H1 (cell line): Measurements from ENCODE around the gene NPFFR1. TPM values are rescaled to one million over a fixed set of nuclear protein-coding genes. Genes with fewer than 3 reads are reported as not detected.

ENCODE experiments used
- CTCF ChIA-PET: fragments of 300-600 bp; sonication (Branson Sonifier 250); formaldehyde crosslinking; loops from one replicate; lab custom pipeline; 2021; ENCODE audit not compliant: partially characterized antibody; lab: Charles Lee
- POLR2A ChIA-PET: fragments of 300-600 bp; sonication (Branson Sonifier 250); formaldehyde crosslinking; loops from one replicate; lab custom pipeline; 2021; ENCODE audit warnings: inconsistent platforms; ENCODE audit not compliant: partially characterized antibody; lab: Charles Lee
- DNase-seq, 2 experiments: peaks; one replicate each; pipeline versions ENCODE4 v3.0.0 to v3.0.0-alpha.2; 2010 to 2022; ENCODE audit warnings: low spot score in 2 of 2, low read depth in 1 of 2, mixed read lengths in 1 of 2
- FAIRE-seq: peaks from 2 replicates; lab custom pipeline; 2011; peaks lifted over from hg19 to GRCh38; lab: Jason Lieb, UNC
- H2AFZ ChIP-seq: 2 replicates; pipeline ENCODE4 v1.8.1; 2012; ENCODE audit warnings: low read length, inconsistent platforms
- H2AK5ac ChIP-seq: 2 replicates; pipeline ENCODE4 v1.6.1; 2013; ENCODE audit warnings: low read depth, low read length
- H2BK120ac ChIP-seq: replicated peaks from 2 replicates; pipeline ENCODE3; 2013; ENCODE audit warnings: low read depth, low read length, inconsistent platforms
- H2BK12ac ChIP-seq: 2 replicates; pipeline ENCODE4 v1.6.1; 2013; ENCODE audit warnings: low read depth, low read length
- H2BK15ac ChIP-seq: 2 replicates; pipeline ENCODE4 v1.6.1; 2013; ENCODE audit warnings: low read length
- H2BK20ac ChIP-seq: 2 replicates; pipeline ENCODE4 v1.6.1; 2013; ENCODE audit warnings: low read length
- H2BK5ac ChIP-seq: 2 replicates; pipeline ENCODE4 v1.6.1; 2013; ENCODE audit warnings: low read depth, low read length
- H3K14ac ChIP-seq: 2 replicates; pipeline ENCODE4 v1.6.1; 2013; ENCODE audit warnings: inconsistent platforms; ENCODE audit not compliant: insufficient read length
- H3K18ac ChIP-seq: 2 replicates; pipeline ENCODE4 v1.6.1; 2013; ENCODE audit warnings: low read length; ENCODE audit errors: extremely low read depth
- H3K23ac ChIP-seq: 2 replicates; pipeline ENCODE4 v1.6.1; 2013; ENCODE audit warnings: inconsistent platforms; ENCODE audit not compliant: insufficient read length
- H3K23me2 ChIP-seq: 2 replicates; pipeline ENCODE4 v1.6.1; 2013; ENCODE audit warnings: low read depth, low read length
- H3K27ac ChIP-seq: 2 replicates; pipeline ENCODE4 v1.6.1; 2011; ENCODE audit warnings: low read depth, low read length, inconsistent platforms
- H3K27me3 ChIP-seq, 4 experiments: replicated peaks in 1 of 4; 1 replicate in 1 of 4; 2 replicates in 3 of 4; pipeline versions ENCODE4 v1.6.1 to v1.8.1; 2011 to 2013; ENCODE audit warnings: low read length in 3 of 4, mild to moderate bottlenecking in 3 of 4, inconsistent platforms in 2 of 4, mixed read lengths in 2 of 4, moderate library complexity in 1 of 4; ENCODE audit not compliant: control insufficient read depth in 3 of 4, insufficient read depth in 3 of 4; ENCODE audit errors: extremely low read depth in 1 of 4
- H3K36me3 ChIP-seq, 4 experiments: 2 replicates each; pipeline versions ENCODE4 v1.6.1 to v1.8.1; 2011 to 2013; ENCODE audit warnings: mild to moderate bottlenecking in 4 of 4, low read length in 3 of 4, moderate library complexity in 2 of 4, control low read depth in 1 of 4, inconsistent platforms in 1 of 4; ENCODE audit not compliant: insufficient read depth in 4 of 4, control insufficient read depth in 2 of 4
- H3K4ac ChIP-seq: replicated peaks from 2 replicates; pipeline ENCODE3; 2013; ENCODE audit warnings: low read length, low read depth, mixed read lengths, inconsistent platforms; ENCODE audit not compliant: insufficient read length
- H3K4me1 ChIP-seq, 4 experiments: replicated peaks in 1 of 4; 1 replicate in 1 of 4; 2 replicates in 3 of 4; pipeline versions ENCODE4 v1.6.1 to v1.8.1; 2011 to 2013; ENCODE audit warnings: low read length in 3 of 4, inconsistent platforms in 2 of 4, mixed read lengths in 1 of 4; ENCODE audit not compliant: insufficient read depth in 4 of 4, control insufficient read depth in 3 of 4
- H3K4me2 ChIP-seq, 2 experiments: 2 replicates each; pipeline versions ENCODE4 v1.6.1 to v1.8.1; 2011 to 2013; ENCODE audit warnings: low read depth in 2 of 2, low read length in 2 of 2, control low read depth in 1 of 2, inconsistent platforms in 1 of 2, mild to moderate bottlenecking in 1 of 2; ENCODE audit not compliant: insufficient read depth in 1 of 2
- H3K4me3 ChIP-seq, 4 experiments: fragments of 200-600, 300-600 bp in 1 of 4; sonication (generic), shearing (Covaris generic), sonication (Bioruptor Twin) in 1 of 4; 2 replicates each; pipeline versions ENCODE4 v1.5.1 to v1.8.1; 2011 to 2016; ENCODE audit warnings: low read length in 4 of 4, low read depth in 3 of 4, control low read depth in 2 of 4, inconsistent platforms in 2 of 4, mild to moderate bottlenecking in 2 of 4, mixed read lengths in 1 of 4, moderate library complexity in 1 of 4; ENCODE audit not compliant: insufficient read depth in 2 of 4; ENCODE audit errors: extremely low read depth in 1 of 4
- H3K56ac ChIP-seq: replicated peaks from 2 replicates; pipeline ENCODE3; 2013; ENCODE audit warnings: low read depth, mild to moderate bottlenecking, mixed read lengths, low read length, inconsistent platforms; ENCODE audit not compliant: insufficient read length
- H3K79me1 ChIP-seq: 2 replicates; pipeline ENCODE4 v1.6.1; 2013; ENCODE audit warnings: low read depth, low read length, control low read depth
- H3K79me2 ChIP-seq, 2 experiments: 2 replicates each; pipeline versions ENCODE4 v1.6.1 to v1.8.1; 2012 to 2013; ENCODE audit warnings: low read length in 2 of 2, mild to moderate bottlenecking in 2 of 2, inconsistent platforms in 1 of 2; ENCODE audit not compliant: insufficient read depth in 2 of 2, control insufficient read depth in 1 of 2
- H3K9ac ChIP-seq, 4 experiments: replicated peaks in 1 of 4; 1 replicate in 1 of 4; 2 replicates in 3 of 4; pipeline versions ENCODE4 v1.6.1 to v1.8.1; 2011 to 2013; ENCODE audit warnings: low read depth in 3 of 4, low read length in 3 of 4, control low read depth in 2 of 4, mild to moderate bottlenecking in 2 of 4, moderate library complexity in 2 of 4, inconsistent platforms in 1 of 4; ENCODE audit errors: extremely low read depth in 1 of 4
- H3K9me3 ChIP-seq, 2 experiments: 2 replicates each; pipeline versions ENCODE4 v1.6.1 to v1.8.1; 2012 to 2013; ENCODE audit warnings: mild to moderate bottlenecking in 2 of 2, moderate library complexity in 2 of 2, control low read depth in 1 of 2, inconsistent platforms in 1 of 2, low read depth in 1 of 2, low read length in 1 of 2, mixed read lengths in 1 of 2; ENCODE audit not compliant: insufficient read depth in 2 of 2
- H4K20me1 ChIP-seq, 2 experiments: replicated peaks in 1 of 2; 2 replicates each; pipeline versions ENCODE3 to v1.8.1; 2011 to 2013; ENCODE audit warnings: inconsistent platforms in 2 of 2, low read length in 2 of 2, mild to moderate bottlenecking in 1 of 2; ENCODE audit not compliant: insufficient read depth in 2 of 2, control insufficient read depth in 1 of 2
- H4K5ac ChIP-seq: 2 replicates; pipeline ENCODE4 v1.6.1; 2013; ENCODE audit warnings: low read length, low read depth, mixed read lengths, inconsistent platforms; ENCODE audit not compliant: insufficient read length
- H4K8ac ChIP-seq: 2 replicates; pipeline ENCODE4 v1.8.0; 2013; ENCODE audit warnings: mild to moderate bottlenecking, moderate library complexity, low read length, inconsistent platforms; ENCODE audit not compliant: insufficient read depth; ENCODE audit errors: extremely low read depth
- H4K91ac ChIP-seq: replicated peaks from 2 replicates; pipeline ENCODE3; 2013; ENCODE audit warnings: low read length, mixed read lengths, inconsistent platforms; ENCODE audit not compliant: insufficient read length
- ZNF274 ChIP-seq: IDR thresholded peaks from 2 replicates; pipeline ENCODE4 v1.7.0; 2012; ENCODE audit warnings: low read length, borderline replicate concordance; ENCODE audit errors: extremely low read depth
- WGBS, 2 experiments: shearing (Covaris generic) in 1 of 2; methylation state at CpG; one replicate each; pipeline versions ENCODE4 v1.1.6 to v1.1.7; 2013 to 2015; ENCODE audit warnings: low lambda C conversion rate in 2 of 2, mixed read lengths in 2 of 2, inconsistent platforms in 1 of 2, low coverage in 1 of 2, missing lambda C conversion rate in 1 of 2; ENCODE audit not compliant: insufficient replicate concordance in 2 of 2, insufficient coverage in 1 of 2, insufficient read length in 1 of 2; ENCODE audit errors: extremely low coverage in 1 of 2, missing lambda C conversion rate in 1 of 2; 5-methylcytosine and 5-hydroxymethylcytosine counted together
- polyA plus RNA-seq, 7 experiments: library from polyadenylated mRNA; depleted of rRNA in 3 of 7; stranded (reverse) in 5 of 7; unstranded in 2 of 7; fragments of >200 nt in 5 of 7; fragments of 200-250 nt in 2 of 7; gene quantifications; 1 replicate in 5 of 7; 2 replicates in 1 of 7; 4 replicates in 1 of 7; pipeline versions ENCODE4 v1.2.1 to v1.2.3, GENCODE V29; 2011 to 2013; ENCODE audit warnings: missing spikeins in 2 of 7, mixed read lengths in 2 of 7
- total RNA-seq: library from RNA; stranded (reverse); fragmentation: NEBNext Ultra II Directional; extraction: Animal tissue kit (Norgen Biotek cat#: 25700); gene quantifications from 2 replicates; pipeline ENCODE4 v1.2.1, GENCODE V29; 2021
- TF ChIP-seq, protein P1 (sequence below): IDR thresholded peaks from 2 replicates; pipeline ENCODE4 v1.6.1; 2012; ENCODE audit warnings: inconsistent platforms

Gene NPFFR1
- total and polyA plus RNA-seq, 2 of the 8 experiments (the other 6 are each of a cell fraction or from before 2014, with no cell fraction given), result 0.02 to 0.06 TPM

DNA sequence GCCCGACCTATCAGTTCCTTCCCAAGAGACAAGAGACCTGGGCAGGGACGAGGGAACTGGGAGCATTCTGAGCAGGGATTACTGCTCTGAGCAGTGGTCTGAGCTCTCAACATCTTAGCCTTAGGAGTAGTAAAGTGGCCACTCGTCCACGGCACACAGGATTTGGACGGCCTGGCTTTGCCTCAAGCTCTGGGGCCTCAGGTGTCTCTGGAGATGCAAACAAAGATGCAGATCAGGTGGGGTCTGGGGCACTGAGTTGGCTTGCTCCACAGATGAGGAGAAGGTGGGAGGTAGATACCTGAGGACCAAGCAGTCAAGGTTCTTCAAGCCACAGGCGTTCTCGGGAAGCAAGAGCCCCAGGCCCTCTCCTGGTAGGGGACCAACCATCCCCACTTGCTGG is 16.1 kb upstream of the NPFFR1 start:
- H4K5ac ChIP-seq, result no peak overlapping the region
- no peak overlapping the region for H2AFZ ChIP-seq
- ChIA-PET CTCF (interaction anchor here (0.8 to 1.9 kb wide), 10 partner anchors 8 to 259 kb away, joined by 3 to 7 read pairs (median 3); no protein-coding TSS in a partner anchor), POLR2A (no interaction called here)
- H3K18ac ChIP-seq, result no peak overlapping the region
- H3K79me1 ChIP-seq, result no peaks in the 10 kb centered on the region
- no peaks in the 10 kb centered on the region for H3K23me2 ChIP-seq
- no peak overlapping the region for H3K4me2 ChIP-seq
- H2BK5ac ChIP-seq, result no peak overlapping the region
- H2BK20ac ChIP-seq, result no peak overlapping the region
- H3K4me1 ChIP-seq, result peaks cover 0 to 3% (median 2%) of the 10 kb centered on the region in 4 experiments; a peak in 4 of 7 replicates
- H2AK5ac ChIP-seq, result no peak overlapping the region
- no peak overlapping the region for H3K9ac ChIP-seq
- H2BK12ac ChIP-seq, result no peak overlapping the region
- H2BK120ac ChIP-seq, result no peak overlapping the region
- 96% methylated on average over 7 of the region's 7 CpGs; no CpG with 5 or more reads in 1 of the 2 experiments for WGBS, 2 experiments
- no peaks in the 10 kb centered on the region for H3K79me2 ChIP-seq
- H3K23ac ChIP-seq, result no peak overlapping the region
- H3K56ac ChIP-seq, result no peak overlapping the region
- TF ChIP-seq, protein P1, sequence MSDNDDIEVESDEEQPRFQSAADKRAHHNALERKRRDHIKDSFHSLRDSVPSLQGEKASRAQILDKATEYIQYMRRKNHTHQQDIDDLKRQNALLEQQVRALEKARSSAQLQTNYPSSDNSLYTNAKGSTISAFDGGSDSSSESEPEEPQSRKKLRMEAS, result no peak
- no peak for TF ChIP-seq ZNF274
- H3K14ac ChIP-seq, result no peak overlapping the region
- H3K9me3 ChIP-seq, result no peaks in the 10 kb centered on the region
- no peak overlapping the region for H3K4ac ChIP-seq
- H3K36me3 ChIP-seq, result no peaks in the 10 kb centered on the region
- H3K27me3 ChIP-seq, result no peaks in the 10 kb centered on the region
- H3K27ac ChIP-seq, result no peak overlapping the region
- FAIRE-seq, result no peak
- no peak overlapping the region for H3K4me3 ChIP-seq
- DNase-seq, result no peak
- H2BK15ac ChIP-seq, result no peak overlapping the region
- H4K8ac ChIP-seq, result no peak overlapping the region
- H4K91ac ChIP-seq, result no peak overlapping the region
- no peaks in the 10 kb centered on the region for H4K20me1 ChIP-seq
